ENCODE measurements around the gene SPHK1. TPM values are rescaled to one million over a fixed set of nuclear protein-coding genes. Genes with fewer than 3 reads are reported as not detected.
A peak's percentile ranks its signal among the peaks of the same experiment; 100 is the strongest.

The SPHK1 gene
- polyA plus RNA-seq, 1 of the 3 experiments (the other 2 are of a cell fraction) = 12.3 TPM

DNA sequence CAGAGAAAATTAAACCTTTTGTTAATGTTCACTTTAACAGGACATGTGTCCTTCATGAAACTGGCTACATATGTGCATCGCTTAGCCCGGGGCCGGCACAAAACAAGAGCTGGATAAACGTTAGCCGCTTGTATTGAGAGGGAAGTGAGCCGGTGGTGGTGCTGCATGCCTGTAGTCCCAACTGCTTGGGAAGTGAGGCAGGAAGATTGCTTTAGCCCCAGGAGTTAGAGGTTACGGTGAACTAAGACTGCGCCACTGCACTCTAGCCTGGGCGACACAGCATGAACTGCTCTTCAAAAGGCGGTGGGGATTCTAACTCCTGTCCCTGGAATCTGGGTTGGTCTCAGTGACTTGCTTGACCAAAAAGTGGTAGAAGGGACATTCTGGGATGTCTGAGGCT is 15.0 kb upstream of the SPHK1 start:
- DNase-seq = no peak
- Histone ChIP-seq H3K79me2 (ENCODE audit: insufficient read depth) (no peaks in the 10 kb centered on the region), H3K27me3 (ENCODE audit: insufficient read depth) (no peaks in the 10 kb centered on the region), H3K4me2 (no peak overlapping the region), H3K9me3 (no peaks in the 10 kb centered on the region), H3K36me3 (replicated peaks in 1 of 2; ENCODE audit: control insufficient read depth in 1 of 2, insufficient read depth in 2 of 2, low read length in 1 of 2) (no peaks in the 10 kb centered on the region), H3F3A (replicated peaks; ENCODE audit: insufficient read depth) (peaks cover 35% of the 10 kb centered on the region), H4K20me1 (ENCODE audit: insufficient read depth) (no peaks in the 10 kb centered on the region), H3K9me2 (no peaks in the 10 kb centered on the region), H3K27ac (ENCODE audit: low read depth in 2 of 2, low read length in 1 of 2) (peak overlapping the region; percentile 12 to 87; a peak in 3 of 4 replicates), H2AFZ (ENCODE audit: low read depth) (no peak overlapping the region), H3K4me1 (ENCODE audit: control insufficient read depth in 1 of 2, insufficient read depth in 2 of 2, low read depth in 1 of 2, low read length in 1 of 2) (peaks cover 7 to 24% of the 10 kb centered on the region in 2 experiments; a peak in 2 of 4 replicates), H3K4me3 (ENCODE audit: low read depth in 2 of 2, low read length in 1 of 2) (no peak overlapping the region), H3K9ac (no peak overlapping the region; the same call in 1 of the 2 replicates)
- no peak for TF ChIP-seq EP300 (IDR thresholded peaks at IDR 0.05; ENCODE audit: borderline replicate concordance in 1 of 2, low read depth in 1 of 2, low read length in 1 of 2)
- TF ChIP-seq, protein P1, sequence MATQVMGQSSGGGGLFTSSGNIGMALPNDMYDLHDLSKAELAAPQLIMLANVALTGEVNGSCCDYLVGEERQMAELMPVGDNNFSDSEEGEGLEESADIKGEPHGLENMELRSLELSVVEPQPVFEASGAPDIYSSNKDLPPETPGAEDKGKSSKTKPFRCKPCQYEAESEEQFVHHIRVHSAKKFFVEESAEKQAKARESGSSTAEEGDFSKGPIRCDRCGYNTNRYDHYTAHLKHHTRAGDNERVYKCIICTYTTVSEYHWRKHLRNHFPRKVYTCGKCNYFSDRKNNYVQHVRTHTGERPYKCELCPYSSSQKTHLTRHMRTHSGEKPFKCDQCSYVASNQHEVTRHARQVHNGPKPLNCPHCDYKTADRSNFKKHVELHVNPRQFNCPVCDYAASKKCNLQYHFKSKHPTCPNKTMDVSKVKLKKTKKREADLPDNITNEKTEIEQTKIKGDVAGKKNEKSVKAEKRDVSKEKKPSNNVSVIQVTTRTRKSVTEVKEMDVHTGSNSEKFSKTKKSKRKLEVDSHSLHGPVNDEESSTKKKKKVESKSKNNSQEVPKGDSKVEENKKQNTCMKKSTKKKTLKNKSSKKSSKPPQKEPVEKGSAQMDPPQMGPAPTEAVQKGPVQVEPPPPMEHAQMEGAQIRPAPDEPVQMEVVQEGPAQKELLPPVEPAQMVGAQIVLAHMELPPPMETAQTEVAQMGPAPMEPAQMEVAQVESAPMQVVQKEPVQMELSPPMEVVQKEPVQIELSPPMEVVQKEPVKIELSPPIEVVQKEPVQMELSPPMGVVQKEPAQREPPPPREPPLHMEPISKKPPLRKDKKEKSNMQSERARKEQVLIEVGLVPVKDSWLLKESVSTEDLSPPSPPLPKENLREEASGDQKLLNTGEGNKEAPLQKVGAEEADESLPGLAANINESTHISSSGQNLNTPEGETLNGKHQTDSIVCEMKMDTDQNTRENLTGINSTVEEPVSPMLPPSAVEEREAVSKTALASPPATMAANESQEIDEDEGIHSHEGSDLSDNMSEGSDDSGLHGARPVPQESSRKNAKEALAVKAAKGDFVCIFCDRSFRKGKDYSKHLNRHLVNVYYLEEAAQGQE (IDR thresholded peaks at IDR 0.05; ENCODE audit: low read depth, low read length) = no peak
- no peak for TF ChIP-seq POLR2AphosphoS5 (IDR thresholded peaks at IDR 0.05; ENCODE audit: low read depth, low read length)
- no peak for TF ChIP-seq MXI1 (IDR thresholded peaks at IDR 0.05; ENCODE audit: low read depth, low read length)
- no peak for TF ChIP-seq RAD21 (IDR thresholded peaks at IDR 0.05; ENCODE audit: low read length)
- ChIA-PET POLR2A (interaction anchor here (3.0 kb wide), 1 partner anchor 16 kb away, joined by 11 read pairs; the partner anchor contains the start of gene PRPSAP1), CTCF (interaction anchor here (0.7 to 6.1 kb wide), 12 partner anchors 9 to 153 kb away, joined by 3 to 114 read pairs (median 4); partner anchors contain the start of genes PRPSAP1 and SPHK1)
- 94% methylated on average over 10 of the region's 10 CpGs for WGBS (ENCODE audit: low lambda C conversion rate)

- Histone ChIP-seq H2AFZ (ENCODE audit: low read depth) (no peak overlapping the region), H3K9me3 (no peaks in the 10 kb centered on the region), H3K4me1 (ENCODE audit: control insufficient read depth in 1 of 2, insufficient read depth in 2 of 2, low read depth in 1 of 2, low read length in 1 of 2) (peaks cover 7 to 24% of the 10 kb centered on the region in 2 experiments; a peak in 2 of 4 replicates), H3K27me3 (ENCODE audit: insufficient read depth) (no peaks in the 10 kb centered on the region), H3K9me2 (no peaks in the 10 kb centered on the region), H3K4me2 (no peak overlapping the region), H4K20me1 (ENCODE audit: insufficient read depth) (no peaks in the 10 kb centered on the region), H3K36me3 (replicated peaks in 1 of 2; ENCODE audit: control insufficient read depth in 1 of 2, insufficient read depth in 2 of 2, low read length in 1 of 2) (no peaks in the 10 kb centered on the region), H3K4me3 (ENCODE audit: low read depth in 2 of 2, low read length in 1 of 2) (no peak overlapping the region), H3K79me2 (ENCODE audit: insufficient read depth) (no peaks in the 10 kb centered on the region), H3F3A (replicated peaks; ENCODE audit: insufficient read depth) (peaks cover 35% of the 10 kb centered on the region), H3K9ac (peak overlapping the region; percentile 40; the same call in 1 of the 2 replicates), H3K27ac (ENCODE audit: low read depth in 2 of 2, low read length in 1 of 2) (peak overlapping the region in 1 of 2 experiments; percentile 87; a peak in 2 of 4 replicates)
- WGBS (ENCODE audit: low lambda C conversion rate) = 92% methylated on average over 6 of the region's 7 CpGs
- DNase-seq = peak; percentile 37
- ChIA-PET POLR2A (interaction anchor here (3.0 kb wide), 1 partner anchor 16 kb away, joined by 11 read pairs; the partner anchor contains the start of gene PRPSAP1), CTCF (interaction anchor here (0.8 to 6.1 kb wide), 24 partner anchors 8 to 355 kb away, joined by 3 to 114 read pairs (median 4); partner anchors contain the start of genes PRPSAP1, SPHK1 and UBE2O)
- TF ChIP-seq TCF12 (IDR thresholded peaks at IDR 0.05) (no peak), POLR2AphosphoS5 (IDR thresholded peaks at IDR 0.05; ENCODE audit: low read depth, low read length) (no peak), TAF1 (IDR thresholded peaks at IDR 0.05; ENCODE audit: borderline replicate concordance, low read depth, low read length) (no peak), FOXM1 (IDR thresholded peaks at IDR 0.05; ENCODE audit: low read depth) (no peak), FOXJ3 (CRISPR knock-in tag; IDR thresholded peaks at IDR 0.05) (no peak), CHD2 (IDR thresholded peaks at IDR 0.05; ENCODE audit: low read length, partially characterized antibody) (no peak), MXI1 (IDR thresholded peaks at IDR 0.05; ENCODE audit: low read depth, low read length) (no peak), JUND (IDR thresholded peaks at IDR 0.05) (no peak), EP300 (IDR thresholded peaks at IDR 0.05; ENCODE audit: borderline replicate concordance in 1 of 2, low read depth in 1 of 2, low read length in 1 of 2) (no peak), TEAD4 (IDR thresholded peaks at IDR 0.05; ENCODE audit: borderline replicate concordance, insufficient read depth) (no peak), SIN3A (IDR thresholded peaks at IDR 0.05; ENCODE audit: borderline replicate concordance, low read depth, low read length) (no peak), RFX5 (IDR thresholded peaks at IDR 0.05; ENCODE audit: low read length) (no peak), GATA2 (CRISPR knock-in tag; IDR thresholded peaks at IDR 0.05) (no peak), MAX (IDR thresholded peaks at IDR 0.05; ENCODE audit: low read depth) (no peak), MEF2A (IDR thresholded peaks at IDR 0.05; ENCODE audit: borderline replicate concordance, low read depth) (no peak)
- TF ChIP-seq, protein P2, sequence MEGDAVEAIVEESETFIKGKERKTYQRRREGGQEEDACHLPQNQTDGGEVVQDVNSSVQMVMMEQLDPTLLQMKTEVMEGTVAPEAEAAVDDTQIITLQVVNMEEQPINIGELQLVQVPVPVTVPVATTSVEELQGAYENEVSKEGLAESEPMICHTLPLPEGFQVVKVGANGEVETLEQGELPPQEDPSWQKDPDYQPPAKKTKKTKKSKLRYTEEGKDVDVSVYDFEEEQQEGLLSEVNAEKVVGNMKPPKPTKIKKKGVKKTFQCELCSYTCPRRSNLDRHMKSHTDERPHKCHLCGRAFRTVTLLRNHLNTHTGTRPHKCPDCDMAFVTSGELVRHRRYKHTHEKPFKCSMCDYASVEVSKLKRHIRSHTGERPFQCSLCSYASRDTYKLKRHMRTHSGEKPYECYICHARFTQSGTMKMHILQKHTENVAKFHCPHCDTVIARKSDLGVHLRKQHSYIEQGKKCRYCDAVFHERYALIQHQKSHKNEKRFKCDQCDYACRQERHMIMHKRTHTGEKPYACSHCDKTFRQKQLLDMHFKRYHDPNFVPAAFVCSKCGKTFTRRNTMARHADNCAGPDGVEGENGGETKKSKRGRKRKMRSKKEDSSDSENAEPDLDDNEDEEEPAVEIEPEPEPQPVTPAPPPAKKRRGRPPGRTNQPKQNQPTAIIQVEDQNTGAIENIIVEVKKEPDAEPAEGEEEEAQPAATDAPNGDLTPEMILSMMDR (IDR thresholded peaks at IDR 0.05) = no peak
- TF ChIP-seq, protein P3, sequence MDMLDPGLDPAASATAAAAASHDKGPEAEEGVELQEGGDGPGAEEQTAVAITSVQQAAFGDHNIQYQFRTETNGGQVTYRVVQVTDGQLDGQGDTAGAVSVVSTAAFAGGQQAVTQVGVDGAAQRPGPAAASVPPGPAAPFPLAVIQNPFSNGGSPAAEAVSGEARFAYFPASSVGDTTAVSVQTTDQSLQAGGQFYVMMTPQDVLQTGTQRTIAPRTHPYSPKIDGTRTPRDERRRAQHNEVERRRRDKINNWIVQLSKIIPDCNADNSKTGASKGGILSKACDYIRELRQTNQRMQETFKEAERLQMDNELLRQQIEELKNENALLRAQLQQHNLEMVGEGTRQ (IDR thresholded peaks at IDR 0.05; ENCODE audit: borderline replicate concordance, low read depth, low read length) = no peak
Observed at GRCh38 chr17:76369804-76370203, 14.6 kb upstream of the SPHK1 start.
